Measurements from ENCODE around the gene KRTAP25-1.

DNA sequence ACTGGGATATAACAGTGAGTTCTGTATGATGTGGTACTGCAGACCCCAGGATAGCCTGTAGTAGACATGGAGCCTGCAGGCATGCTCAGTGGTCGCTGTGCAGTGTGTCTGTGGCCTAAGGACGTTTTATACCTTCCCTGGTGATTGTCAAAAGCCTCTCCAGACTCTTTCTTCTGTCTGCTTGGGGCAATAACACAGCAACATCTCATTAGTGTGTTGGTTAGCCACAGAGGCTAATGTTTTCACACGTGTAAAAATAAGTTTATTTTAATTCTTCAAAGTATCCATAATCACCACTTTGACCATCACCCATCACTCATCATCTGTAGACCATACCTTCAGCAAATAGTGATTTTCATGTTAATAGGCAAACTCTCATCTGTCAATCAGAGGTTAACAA is 6.5 kb downstream of the KRTAP25-1 start, which contains the start of gene KRTAP24-1:
- TF ChIP-seq CTCF (IDR thresholded peaks at IDR 0.05) (no peak), POLR2A (IDR thresholded peaks at IDR 0.05) (no peak)
